ENCODE measurements around the gene XPNPEP1.

DNA sequence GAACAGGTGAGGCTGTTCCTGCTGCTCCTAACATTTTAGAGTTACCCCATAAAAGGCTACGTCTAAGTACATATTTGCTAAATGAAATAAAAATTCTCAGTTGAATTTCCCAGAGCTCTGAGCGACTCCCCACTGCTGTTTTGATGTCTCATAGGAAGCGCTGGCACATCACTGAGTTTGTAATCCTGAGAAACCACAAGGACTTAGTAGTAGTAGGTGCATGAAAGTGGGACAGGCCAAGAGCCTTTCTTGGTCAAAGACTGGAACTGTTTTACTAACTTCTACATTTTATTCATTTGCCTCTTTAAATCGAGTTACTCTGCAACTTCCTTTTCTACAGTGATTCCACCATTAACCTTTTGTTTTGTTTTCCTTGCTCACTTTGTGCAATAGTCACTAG lies 85.9 kb downstream of the XPNPEP1 start:
- TF ChIP-seq, protein P1, sequence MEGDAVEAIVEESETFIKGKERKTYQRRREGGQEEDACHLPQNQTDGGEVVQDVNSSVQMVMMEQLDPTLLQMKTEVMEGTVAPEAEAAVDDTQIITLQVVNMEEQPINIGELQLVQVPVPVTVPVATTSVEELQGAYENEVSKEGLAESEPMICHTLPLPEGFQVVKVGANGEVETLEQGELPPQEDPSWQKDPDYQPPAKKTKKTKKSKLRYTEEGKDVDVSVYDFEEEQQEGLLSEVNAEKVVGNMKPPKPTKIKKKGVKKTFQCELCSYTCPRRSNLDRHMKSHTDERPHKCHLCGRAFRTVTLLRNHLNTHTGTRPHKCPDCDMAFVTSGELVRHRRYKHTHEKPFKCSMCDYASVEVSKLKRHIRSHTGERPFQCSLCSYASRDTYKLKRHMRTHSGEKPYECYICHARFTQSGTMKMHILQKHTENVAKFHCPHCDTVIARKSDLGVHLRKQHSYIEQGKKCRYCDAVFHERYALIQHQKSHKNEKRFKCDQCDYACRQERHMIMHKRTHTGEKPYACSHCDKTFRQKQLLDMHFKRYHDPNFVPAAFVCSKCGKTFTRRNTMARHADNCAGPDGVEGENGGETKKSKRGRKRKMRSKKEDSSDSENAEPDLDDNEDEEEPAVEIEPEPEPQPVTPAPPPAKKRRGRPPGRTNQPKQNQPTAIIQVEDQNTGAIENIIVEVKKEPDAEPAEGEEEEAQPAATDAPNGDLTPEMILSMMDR (IDR thresholded peaks at IDR 0.05; ENCODE audit: insufficient read depth, low read length, poor library complexity, severe bottlenecking) = no peak
- TF ChIP-seq EZH2phosphoT487 (conservative IDR thresholded peaks at IDR 0.05; ENCODE audit: low read length) = no peak

Data from SU-DHL-6 (cell line).